ENCODE measurements around the gene THBS3. TPM values are rescaled to one million over a fixed set of nuclear protein-coding genes. Genes with fewer than 3 reads are reported as not detected.

THBS3 gene
- total RNA-seq, 2 experiments from 2014 or later, result 25.5 to 26.1 TPM

GRCh38 chr1:155202731-155203515, 4.8 kb downstream of the THBS3 start:
- no peaks in the 10 kb centered on the region for H3K9me3 ChIP-seq (ENCODE audit: control insufficient read depth in 1 of 2, insufficient read depth in 1 of 2, low read length in 2 of 2)

GRCh38 chr1:155202198-155202597, 5.5 kb downstream of the THBS3 start:
- intact Hi-C loops (cut with DNase I, micrococcal nuclease), result no loop called here
- no peaks in the 10 kb centered on the region for H3K36me3 ChIP-seq (ENCODE audit: insufficient read depth, low read length)
- Mint-ChIP-seq H3K9me3 (no peaks in the 10 kb centered on the region), H3K4me1 (ENCODE audit: low read depth) (peaks cover 6% of the 10 kb centered on the region), H3K27ac (no peak overlapping the region), H3K27me3 (no peaks in the 10 kb centered on the region), H3K36me3 (ENCODE audit: low read depth) (no peaks in the 10 kb centered on the region), H3K4me3 (no peak overlapping the region)
- ChIA-PET CTCF (interaction anchor here (1.1 kb wide), 1 partner anchor 48 kb away, joined by 3 read pairs; no protein-coding TSS in a partner anchor), POLR2A (no interaction called here)
- ATAC-seq (ENCODE audit: poor library complexity) (no peak), DNase-seq (no peak)
- H3K4me3 ChIP-seq (ENCODE audit: low read length), result no peak overlapping the region
- no peak overlapping the region for H3K27ac ChIP-seq (ENCODE audit: low read depth in 1 of 2, low read length in 2 of 2)
- no peaks in the 10 kb centered on the region for H3K27me3 ChIP-seq (ENCODE audit: control insufficient read depth in 1 of 2, insufficient read depth in 2 of 2, low read length in 2 of 2)
- peaks cover 6% of the 10 kb centered on the region for H3K4me1 ChIP-seq (ENCODE audit: insufficient read depth, low read length)
- no peak for TF ChIP-seq CTCF (IDR thresholded peaks at IDR 0.05)
- no peaks in the 10 kb centered on the region for H3K9me3 ChIP-seq (ENCODE audit: control insufficient read depth in 1 of 2, insufficient read depth in 1 of 2, low read length in 2 of 2)

More at GRCh38 chr1:155202731-155203515, 4.8 kb downstream of the THBS3 start:
- no peak for ATAC-seq (ENCODE audit: poor library complexity)
- TF ChIP-seq CTCF (IDR thresholded peaks at IDR 0.05), result no peak
- Mint-ChIP-seq H3K27me3 (no peaks in the 10 kb centered on the region), H3K9me3 (no peaks in the 10 kb centered on the region), H3K4me3 (no peak overlapping the region), H3K36me3 (ENCODE audit: low read depth) (no peaks in the 10 kb centered on the region), H3K27ac (no peak overlapping the region), H3K4me1 (ENCODE audit: low read depth) (peaks cover 12% of the 10 kb centered on the region)
- DNase-seq, result no peak
- intact Hi-C loops (cut with DNase I, micrococcal nuclease), result no loop called here
- ChIA-PET POLR2A (no interaction called here), CTCF (interaction anchor here (1.1 to 1.5 kb wide), 2 partner anchors 10 to 24 kb away, joined by 3 read pairs; no protein-coding TSS in a partner anchor)
- H3K36me3 ChIP-seq (ENCODE audit: insufficient read depth, low read length), result no peaks in the 10 kb centered on the region
- no peaks in the 10 kb centered on the region for H3K27me3 ChIP-seq (ENCODE audit: control insufficient read depth in 1 of 2, insufficient read depth in 2 of 2, low read length in 2 of 2)
- no peak overlapping the region for H3K4me3 ChIP-seq (ENCODE audit: low read length)
- H3K27ac ChIP-seq (ENCODE audit: low read depth in 1 of 2, low read length in 2 of 2), result no peak overlapping the region
- H3K4me1 ChIP-seq (ENCODE audit: insufficient read depth, low read length), result peaks cover 13% of the 10 kb centered on the region

- H3K4me3 Mint-ChIP-seq, result no peak overlapping the region
- DNase-seq (peak in 1 of 14 experiments; percentile 2), ATAC-seq (ENCODE audit: poor library complexity) (no peak)
- Histone ChIP-seq H3K4me1 (ENCODE audit: insufficient read depth, low read length) (no peaks in the 10 kb centered on the region), H3K4me3 (ENCODE audit: low read length) (no peak overlapping the region), H3K27ac (ENCODE audit: low read depth in 1 of 2, low read length in 2 of 2) (no peak overlapping the region), H3K27me3 (ENCODE audit: control insufficient read depth in 1 of 2, insufficient read depth in 2 of 2, low read length in 2 of 2) (no peaks in the 10 kb centered on the region), H3K9me3 (ENCODE audit: control insufficient read depth in 1 of 2, insufficient read depth in 1 of 2, low read length in 2 of 2) (no peaks in the 10 kb centered on the region), H3K36me3 (ENCODE audit: insufficient read depth, low read length) (no peaks in the 10 kb centered on the region)
- ChIA-PET POLR2A (no interaction called here), CTCF (interaction anchor here (1.1 kb wide), 1 partner anchor 49 kb away, joined by 3 read pairs; no protein-coding TSS in a partner anchor)
- no peaks in the 10 kb centered on the region for H3K36me3 Mint-ChIP-seq (ENCODE audit: low read depth)
- no peaks in the 10 kb centered on the region for H3K4me1 Mint-ChIP-seq (ENCODE audit: low read depth)
- no peak overlapping the region for H3K27ac Mint-ChIP-seq
- no peak for TF ChIP-seq CTCF (IDR thresholded peaks at IDR 0.05)
- no peaks in the 10 kb centered on the region for H3K27me3 Mint-ChIP-seq
- H3K9me3 Mint-ChIP-seq, result no peaks in the 10 kb centered on the region
- intact Hi-C loops (cut with DNase I, micrococcal nuclease), result no loop called here
Measured at GRCh38 chr1:155200920-155201319, 6.8 kb downstream of the THBS3 start.
